ENCODE data around the gene SPOCD1.

GRCh38 chr1:31775210-31775999, 40.4 kb downstream of the SPOCD1 start:
- no peak for TF ChIP-seq CTCF (IDR thresholded peaks at IDR 0.05)
- no peak for TF ChIP-seq POLR2A (IDR thresholded peaks at IDR 0.05)

Measured in adrenal gland (tissue), 5 donors.